ENCODE data around the gene FRMD4A. TPM values are rescaled to one million over a fixed set of nuclear protein-coding genes. Genes with fewer than 3 reads are reported as not detected.

FRMD4A gene
- total and polyA plus RNA-seq, 10 of the 15 experiments (the other 5 are each of a cell fraction or from before 2014, with no cell fraction given), result 17.8 to 75.2 (median 39.1) TPM

GRCh38 chr10:14004536-14004935 lies 326.2 kb downstream of the FRMD4A start:
- 29% methylated on average over 4 of the region's 4 CpGs for WGBS (ENCODE audit: insufficient coverage, insufficient replicate concordance, low lambda C conversion rate, missing lambda C conversion rate)
- peaks cover 5% of the 10 kb centered on the region for H3K4me1 ChIP-seq (ENCODE audit: control insufficient read depth, insufficient read depth, low read length)
- intact Hi-C loops (cut with micrococcal nuclease; ENCODE audit: unreplicated experiment), result no loop called here
- H3K4me3 ChIP-seq, result no peak overlapping the region
- ChIA-PET POLR2A (no interaction called here), RAD21 (ENCODE audit: unreplicated experiment) (interaction anchor here (0.6 to 1.1 kb wide), 3 partner anchors 9 to 648 kb away, joined by 3 to 4 read pairs (median 3); no protein-coding TSS in a partner anchor), CTCF (no interaction called here), SMC1A (ENCODE audit: uncharacterized antibody, unreplicated experiment) (interaction anchor here (0.6 to 1.4 kb wide), 3 partner anchors 11 to 218 kb away, joined by 3 to 4 read pairs (median 3); no protein-coding TSS in a partner anchor)
- H3K9me3 ChIP-seq (replicated peaks; ENCODE audit: control insufficient read depth, insufficient read depth, low read length), result no peaks in the 10 kb centered on the region; the same call in 2 of the 3 replicates
- H3K4me2 ChIP-seq (ENCODE audit: control insufficient read depth, insufficient read depth), result peak overlapping the region; percentile 30; the same call in 1 of the 2 replicates
- TF ChIP-seq POLR2AphosphoS5 (IDR thresholded peaks at IDR 0.05; ENCODE audit: low read length), result peak; percentile 29; the same call in 1 of the 2 replicates
- no peak for TF ChIP-seq CBX5 (IDR thresholded peaks at IDR 0.05; ENCODE audit: low read depth)
- H3K27ac ChIP-seq (ENCODE audit: control insufficient read depth, insufficient read depth), result 0 out of 2 replicates have a peak overlapping the region, but pooled peaks have one; percentile 28
- no peak for DNase-seq (ENCODE audit: low read depth, low spot score)
- in situ Hi-C loops (cut with MboI), result no loop called here
- H3K79me2 ChIP-seq (ENCODE audit: control insufficient read depth, insufficient read depth, low read length), result peaks cover 47% of the 10 kb centered on the region
- no peak overlapping the region for H2AFZ ChIP-seq (ENCODE audit: control insufficient read depth, low read depth, low read length)
- peaks cover 0 to 3% of the 10 kb centered on the region in 2 experiments; a peak in 1 of 4 replicates for H3K27me3 ChIP-seq (replicated peaks in 1 of 2; ENCODE audit: control insufficient read depth in 2 of 2, insufficient read depth in 2 of 2, low read length in 1 of 2)
- no peak for FAIRE-seq
- peaks cover 0 to 3% of the 10 kb centered on the region in 2 experiments; a peak in 2 of 4 replicates for H3K36me3 ChIP-seq (ENCODE audit: control insufficient read depth in 2 of 2, insufficient read depth in 2 of 2, low read length in 1 of 2)
- BruUV-seq (replicated peaks), result no TSS peak
- H3K9ac ChIP-seq (ENCODE audit: control insufficient read depth, insufficient read depth, low read length), result peak overlapping the region; percentile 47; the same call in 1 of the 2 replicates
- no peak for ATAC-seq
- H4K20me1 ChIP-seq (ENCODE audit: control insufficient read depth, insufficient read depth), result no peaks in the 10 kb centered on the region

- no peak for ATAC-seq
- no peak for FAIRE-seq
- Histone ChIP-seq H3K4me2 (ENCODE audit: control insufficient read depth, insufficient read depth) (no peak overlapping the region; the same call in 1 of the 2 replicates), H3K27ac (ENCODE audit: control insufficient read depth, insufficient read depth) (no peak overlapping the region), H3K9ac (ENCODE audit: control insufficient read depth, insufficient read depth, low read length) (no peak overlapping the region), H3K4me1 (ENCODE audit: control insufficient read depth, insufficient read depth, low read length) (peaks cover 5% of the 10 kb centered on the region), H2AFZ (ENCODE audit: control insufficient read depth, low read depth, low read length) (no peak overlapping the region), H3K4me3 (0 out of 2 replicates have a peak overlapping the region, but pooled peaks have one; percentile 3), H3K9me3 (replicated peaks; ENCODE audit: control insufficient read depth, insufficient read depth, low read length) (no peaks in the 10 kb centered on the region; the same call in 2 of the 3 replicates), H4K20me1 (ENCODE audit: control insufficient read depth, insufficient read depth) (no peaks in the 10 kb centered on the region), H3K27me3 (replicated peaks in 1 of 2; ENCODE audit: control insufficient read depth in 2 of 2, insufficient read depth in 2 of 2, low read length in 1 of 2) (peaks cover 0 to 3% of the 10 kb centered on the region in 2 experiments; a peak in 1 of 4 replicates), H3K36me3 (ENCODE audit: control insufficient read depth in 2 of 2, insufficient read depth in 2 of 2, low read length in 1 of 2) (peaks cover 0 to 3% of the 10 kb centered on the region in 2 experiments; a peak in 2 of 4 replicates), H3K79me2 (ENCODE audit: control insufficient read depth, insufficient read depth, low read length) (peaks cover 47% of the 10 kb centered on the region)
- ChIA-PET POLR2A (no interaction called here), RAD21 (ENCODE audit: unreplicated experiment) (no interaction called here), CTCF (no interaction called here), SMC1A (ENCODE audit: uncharacterized antibody, unreplicated experiment) (no interaction called here)
- BruUV-seq (replicated peaks), result no TSS peak
- in situ Hi-C loops (cut with MboI), result no loop called here
- 22% methylated on average over 9 of the region's 9 CpGs for WGBS (ENCODE audit: insufficient coverage, insufficient replicate concordance, low lambda C conversion rate, missing lambda C conversion rate)
- intact Hi-C loops (cut with micrococcal nuclease; ENCODE audit: unreplicated experiment), result no loop called here
- no peak for DNase-seq (ENCODE audit: low read depth, low spot score)
- TF ChIP-seq POLR2AphosphoS2 (IDR thresholded peaks at IDR 0.05; ENCODE audit: low read depth, low read length) (no peak), PML (IDR thresholded peaks at IDR 0.05; ENCODE audit: low read length) (no peak), ASH2L (IDR thresholded peaks at IDR 0.05; ENCODE audit: borderline replicate concordance, low read depth) (no peak), POU2F2 (IDR thresholded peaks at IDR 0.05; ENCODE audit: borderline replicate concordance, low read depth, low read length) (no peak), MTA2 (IDR thresholded peaks at IDR 0.05; ENCODE audit: low read depth) (no peak), EED (IDR thresholded peaks at IDR 0.05; ENCODE audit: low read depth) (no peak), TCF12 (IDR thresholded peaks at IDR 0.05; ENCODE audit: low read depth, low read length) (no peak), USF1 (IDR thresholded peaks at IDR 0.05; ENCODE audit: borderline replicate concordance, extremely low read length, insufficient read depth, low read depth, low read length) (no peak), E2F8 (IDR thresholded peaks at IDR 0.05; ENCODE audit: low read depth, partially characterized antibody) (no peak), BCL11A (IDR thresholded peaks at IDR 0.05; ENCODE audit: low read depth, low read length) (no peak), ZBED1 (IDR thresholded peaks at IDR 0.05; ENCODE audit: borderline replicate concordance) (no peak)
Observed at GRCh38 chr10:14003517-14004184, 327.1 kb downstream of the FRMD4A start.

Data from GM12878 (cell line).